HepG2 (cell line): ENCODE data around the gene NOP14. TPM values are rescaled to one million over a fixed set of nuclear protein-coding genes. Genes with fewer than 3 reads are reported as not detected.

Experiments
- HOXA5 ChIP-seq: sonication (generic); formaldehyde crosslinking; IDR thresholded peaks from 2 replicates; pipeline ENCODE4 v1.4.0; 2020; ENCODE audit warnings: missing genetic modification reagents
- JUNB ChIP-seq: sonication (generic); formaldehyde crosslinking; IDR thresholded peaks from 2 replicates; pipeline ENCODE4 v1.8.0; 2022; ENCODE audit warnings: missing genetic modification reagents, mild to moderate bottlenecking, borderline replicate concordance
- KDM6A ChIP-seq: IDR thresholded peaks from 2 replicates; pipeline ENCODE4 v1.6.1; 2016; ENCODE audit warnings: low read depth
- PHB2 ChIP-seq: fragments of 450-650 bp; IDR thresholded peaks from 2 replicates; pipeline ENCODE4 v1.6.1; 2018; ENCODE audit not compliant: partially characterized antibody
- ZKSCAN1 ChIP-seq: fragments of 150-350 bp; IDR thresholded peaks from 2 replicates; pipeline ENCODE4 v1.6.1; 2014; ENCODE audit warnings: low read length
- ZNF138 ChIP-seq: sonication (generic); formaldehyde crosslinking; IDR thresholded peaks from 2 replicates; pipeline ENCODE4 v1.5.0; 2020; ENCODE audit warnings: mild to moderate bottlenecking, low read depth, missing genetic modification reagents
- ZNF891 ChIP-seq: sonication (generic); formaldehyde crosslinking; IDR thresholded peaks from 2 replicates; pipeline ENCODE4 v1.5.0; 2020; ENCODE audit warnings: mild to moderate bottlenecking, missing genetic modification reagents
- polyA plus RNA-seq, 8 experiments: library from polyadenylated mRNA; depleted of rRNA in 3 of 8; stranded (reverse) in 7 of 8; unstranded in 1 of 8; fragments of >200 nt; fragmentation: Illumina TruSeq in 4 of 8; extraction: Trizol in 4 of 8; gene quantifications; 2 replicates each; pipeline versions ENCODE4 v1.2.1 to v1.2.3, GENCODE V29; 2011 to 2016; ENCODE audit warnings: low read depth in 4 of 8, missing spikeins in 1 of 8, mixed read lengths in 1 of 8; ENCODE audit not compliant: insufficient read depth in 1 of 8
- total RNA-seq, 5 experiments: library from RNA; depleted of rRNA; stranded (reverse); fragments of >200 nt; fragmentation: Illumina TruSeq; extraction: Trizol; gene quantifications; 2 replicates each; pipeline ENCODE4 v1.2.3, GENCODE V29; 2016; ENCODE audit warnings: low read depth in 1 of 5
- TF ChIP-seq, protein P1 (sequence below): IDR thresholded peaks from 2 replicates; pipeline ENCODE4 v1.6.1; 2016; ENCODE audit warnings: low read depth, missing genetic modification reagents, missing compliant biosample characterization
- TF ChIP-seq, protein P2 (sequence below): sonication (generic); formaldehyde crosslinking; IDR thresholded peaks from 2 replicates; pipeline ENCODE4 v1.8.1; 2022; ENCODE audit warnings: low read depth, mild to moderate bottlenecking, missing genetic modification reagents
- TF ChIP-seq, protein P3 (sequence below): sonication (generic); formaldehyde crosslinking; IDR thresholded peaks from 2 replicates; pipeline ENCODE4 v1.4.0; 2020; ENCODE audit warnings: missing genetic modification reagents, mild to moderate bottlenecking, borderline replicate concordance
- TF ChIP-seq, protein P4 (sequence below): IDR thresholded peaks from 2 replicates; pipeline ENCODE4 v1.6.1; 2018; ENCODE audit warnings: missing genetic modification reagents
- TF ChIP-seq, protein P5 (sequence below): sonication (generic); formaldehyde crosslinking; IDR thresholded peaks from 2 replicates; pipeline ENCODE4 v1.5.1; 2020; ENCODE audit warnings: mild to moderate bottlenecking, moderate library complexity, missing genetic modification reagents
- TF ChIP-seq, protein P6 (sequence below): sonication (generic); formaldehyde crosslinking; IDR thresholded peaks from 2 replicates; pipeline ENCODE4 v1.4.0; 2020; ENCODE audit warnings: mild to moderate bottlenecking, missing genetic modification reagents

Gene NOP14
- total and polyA plus RNA-seq, 2 of the 13 experiments (the other 11 are each of a cell fraction or from before 2014, with no cell fraction given): 6.9 to 47.9 TPM

DNA sequence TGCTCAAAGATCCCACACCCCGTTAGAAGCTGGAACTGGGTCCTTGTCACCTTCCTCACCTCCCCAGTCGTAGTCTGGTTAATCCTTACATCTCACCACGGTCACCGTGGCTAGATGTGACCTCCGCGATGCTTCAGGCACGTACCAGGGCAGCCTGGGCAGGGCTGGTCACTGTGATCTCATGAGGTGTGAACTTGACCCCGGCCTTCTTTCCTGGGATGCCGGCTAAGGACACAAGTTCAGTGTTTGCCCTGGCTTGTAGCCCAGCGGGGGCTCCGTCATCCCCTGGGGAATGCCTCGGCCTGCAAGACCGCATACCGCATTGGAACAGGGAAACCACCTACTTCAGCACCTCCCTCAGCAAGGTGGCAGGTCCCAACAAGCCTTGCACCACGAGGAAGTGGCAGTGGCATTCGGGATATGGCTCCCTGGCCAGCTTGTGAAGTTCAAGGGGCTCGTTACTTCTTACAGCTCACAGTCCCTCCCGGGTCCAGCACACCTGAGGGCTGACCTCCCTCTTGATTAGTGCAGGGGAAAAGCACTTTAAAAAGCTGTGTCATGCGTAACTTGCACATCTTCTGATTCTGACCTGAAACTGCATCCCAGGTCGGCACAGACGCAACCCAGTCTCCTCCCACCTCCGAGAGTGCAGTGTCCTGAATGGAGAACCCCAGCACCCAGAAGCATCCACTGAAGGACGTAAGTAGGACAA, 25.9 kb downstream of the NOP14 start (continued):
- TF ChIP-seq, protein P1, sequence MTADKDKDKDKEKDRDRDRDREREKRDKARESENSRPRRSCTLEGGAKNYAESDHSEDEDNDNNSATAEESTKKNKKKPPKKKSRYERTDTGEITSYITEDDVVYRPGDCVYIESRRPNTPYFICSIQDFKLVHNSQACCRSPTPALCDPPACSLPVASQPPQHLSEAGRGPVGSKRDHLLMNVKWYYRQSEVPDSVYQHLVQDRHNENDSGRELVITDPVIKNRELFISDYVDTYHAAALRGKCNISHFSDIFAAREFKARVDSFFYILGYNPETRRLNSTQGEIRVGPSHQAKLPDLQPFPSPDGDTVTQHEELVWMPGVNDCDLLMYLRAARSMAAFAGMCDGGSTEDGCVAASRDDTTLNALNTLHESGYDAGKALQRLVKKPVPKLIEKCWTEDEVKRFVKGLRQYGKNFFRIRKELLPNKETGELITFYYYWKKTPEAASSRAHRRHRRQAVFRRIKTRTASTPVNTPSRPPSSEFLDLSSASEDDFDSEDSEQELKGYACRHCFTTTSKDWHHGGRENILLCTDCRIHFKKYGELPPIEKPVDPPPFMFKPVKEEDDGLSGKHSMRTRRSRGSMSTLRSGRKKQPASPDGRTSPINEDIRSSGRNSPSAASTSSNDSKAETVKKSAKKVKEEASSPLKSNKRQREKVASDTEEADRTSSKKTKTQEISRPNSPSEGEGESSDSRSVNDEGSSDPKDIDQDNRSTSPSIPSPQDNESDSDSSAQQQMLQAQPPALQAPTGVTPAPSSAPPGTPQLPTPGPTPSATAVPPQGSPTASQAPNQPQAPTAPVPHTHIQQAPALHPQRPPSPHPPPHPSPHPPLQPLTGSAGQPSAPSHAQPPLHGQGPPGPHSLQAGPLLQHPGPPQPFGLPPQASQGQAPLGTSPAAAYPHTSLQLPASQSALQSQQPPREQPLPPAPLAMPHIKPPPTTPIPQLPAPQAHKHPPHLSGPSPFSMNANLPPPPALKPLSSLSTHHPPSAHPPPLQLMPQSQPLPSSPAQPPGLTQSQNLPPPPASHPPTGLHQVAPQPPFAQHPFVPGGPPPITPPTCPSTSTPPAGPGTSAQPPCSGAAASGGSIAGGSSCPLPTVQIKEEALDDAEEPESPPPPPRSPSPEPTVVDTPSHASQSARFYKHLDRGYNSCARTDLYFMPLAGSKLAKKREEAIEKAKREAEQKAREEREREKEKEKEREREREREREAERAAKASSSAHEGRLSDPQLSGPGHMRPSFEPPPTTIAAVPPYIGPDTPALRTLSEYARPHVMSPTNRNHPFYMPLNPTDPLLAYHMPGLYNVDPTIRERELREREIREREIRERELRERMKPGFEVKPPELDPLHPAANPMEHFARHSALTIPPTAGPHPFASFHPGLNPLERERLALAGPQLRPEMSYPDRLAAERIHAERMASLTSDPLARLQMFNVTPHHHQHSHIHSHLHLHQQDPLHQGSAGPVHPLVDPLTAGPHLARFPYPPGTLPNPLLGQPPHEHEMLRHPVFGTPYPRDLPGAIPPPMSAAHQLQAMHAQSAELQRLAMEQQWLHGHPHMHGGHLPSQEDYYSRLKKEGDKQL (CRISPR knock-in tag): peak; percentile 78; the same call in 1 of the 2 replicates
- TF ChIP-seq, protein P2, sequence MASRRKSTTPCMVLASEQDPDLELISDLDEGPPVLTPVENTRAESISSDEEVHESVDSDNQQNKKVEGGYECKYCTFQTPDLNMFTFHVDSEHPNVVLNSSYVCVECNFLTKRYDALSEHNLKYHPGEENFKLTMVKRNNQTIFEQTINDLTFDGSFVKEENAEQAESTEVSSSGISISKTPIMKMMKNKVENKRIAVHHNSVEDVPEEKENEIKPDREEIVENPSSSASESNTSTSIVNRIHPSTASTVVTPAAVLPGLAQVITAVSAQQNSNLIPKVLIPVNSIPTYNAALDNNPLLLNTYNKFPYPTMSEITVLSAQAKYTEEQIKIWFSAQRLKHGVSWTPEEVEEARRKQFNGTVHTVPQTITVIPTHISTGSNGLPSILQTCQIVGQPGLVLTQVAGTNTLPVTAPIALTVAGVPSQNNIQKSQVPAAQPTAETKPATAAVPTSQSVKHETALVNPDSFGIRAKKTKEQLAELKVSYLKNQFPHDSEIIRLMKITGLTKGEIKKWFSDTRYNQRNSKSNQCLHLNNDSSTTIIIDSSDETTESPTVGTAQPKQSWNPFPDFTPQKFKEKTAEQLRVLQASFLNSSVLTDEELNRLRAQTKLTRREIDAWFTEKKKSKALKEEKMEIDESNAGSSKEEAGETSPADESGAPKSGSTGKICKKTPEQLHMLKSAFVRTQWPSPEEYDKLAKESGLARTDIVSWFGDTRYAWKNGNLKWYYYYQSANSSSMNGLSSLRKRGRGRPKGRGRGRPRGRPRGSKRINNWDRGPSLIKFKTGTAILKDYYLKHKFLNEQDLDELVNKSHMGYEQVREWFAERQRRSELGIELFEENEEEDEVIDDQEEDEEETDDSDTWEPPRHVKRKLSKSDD (CRISPR knock-in tag): 0 out of 2 replicates have a peak, but pooled peaks have one; percentile 36
- TF ChIP-seq ZKSCAN1 (peak; percentile 71; the same call in 1 of the 2 replicates), JUNB (CRISPR knock-in tag) (peak; percentile 48; the same call in 1 of the 2 replicates), ZNF891 (CRISPR knock-in tag) (no peak), KDM6A (no peak), HOXA5 (no peak), PHB2 (no peak), ZNF138 (no peak)
- TF ChIP-seq, protein P3, sequence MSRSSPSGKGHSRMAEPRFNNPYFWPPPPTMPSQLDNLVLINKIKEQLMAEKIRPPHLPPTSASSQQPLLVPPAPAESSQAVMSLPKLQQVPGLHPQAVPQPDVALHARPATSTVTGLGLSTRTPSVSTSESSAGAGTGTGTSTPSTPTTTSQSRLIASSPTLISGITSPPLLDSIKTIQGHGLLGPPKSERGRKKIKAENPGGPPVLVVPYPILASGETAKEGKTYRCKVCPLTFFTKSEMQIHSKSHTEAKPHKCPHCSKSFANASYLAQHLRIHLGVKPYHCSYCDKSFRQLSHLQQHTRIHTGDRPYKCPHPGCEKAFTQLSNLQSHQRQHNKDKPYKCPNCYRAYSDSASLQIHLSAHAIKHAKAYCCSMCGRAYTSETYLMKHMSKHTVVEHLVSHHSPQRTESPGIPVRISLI (CRISPR knock-in tag): no peak; the same call in 1 of the 2 replicates
- TF ChIP-seq, protein P4, sequence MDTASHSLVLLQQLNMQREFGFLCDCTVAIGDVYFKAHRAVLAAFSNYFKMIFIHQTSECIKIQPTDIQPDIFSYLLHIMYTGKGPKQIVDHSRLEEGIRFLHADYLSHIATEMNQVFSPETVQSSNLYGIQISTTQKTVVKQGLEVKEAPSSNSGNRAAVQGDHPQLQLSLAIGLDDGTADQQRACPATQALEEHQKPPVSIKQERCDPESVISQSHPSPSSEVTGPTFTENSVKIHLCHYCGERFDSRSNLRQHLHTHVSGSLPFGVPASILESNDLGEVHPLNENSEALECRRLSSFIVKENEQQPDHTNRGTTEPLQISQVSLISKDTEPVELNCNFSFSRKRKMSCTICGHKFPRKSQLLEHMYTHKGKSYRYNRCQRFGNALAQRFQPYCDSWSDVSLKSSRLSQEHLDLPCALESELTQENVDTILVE (CRISPR knock-in tag): no peak
- TF ChIP-seq, protein P5, sequence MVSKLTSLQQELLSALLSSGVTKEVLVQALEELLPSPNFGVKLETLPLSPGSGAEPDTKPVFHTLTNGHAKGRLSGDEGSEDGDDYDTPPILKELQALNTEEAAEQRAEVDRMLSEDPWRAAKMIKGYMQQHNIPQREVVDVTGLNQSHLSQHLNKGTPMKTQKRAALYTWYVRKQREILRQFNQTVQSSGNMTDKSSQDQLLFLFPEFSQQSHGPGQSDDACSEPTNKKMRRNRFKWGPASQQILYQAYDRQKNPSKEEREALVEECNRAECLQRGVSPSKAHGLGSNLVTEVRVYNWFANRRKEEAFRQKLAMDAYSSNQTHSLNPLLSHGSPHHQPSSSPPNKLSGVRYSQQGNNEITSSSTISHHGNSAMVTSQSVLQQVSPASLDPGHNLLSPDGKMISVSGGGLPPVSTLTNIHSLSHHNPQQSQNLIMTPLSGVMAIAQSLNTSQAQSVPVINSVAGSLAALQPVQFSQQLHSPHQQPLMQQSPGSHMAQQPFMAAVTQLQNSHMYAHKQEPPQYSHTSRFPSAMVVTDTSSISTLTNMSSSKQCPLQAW (CRISPR knock-in tag): peak; percentile 92
- TF ChIP-seq, protein P6, sequence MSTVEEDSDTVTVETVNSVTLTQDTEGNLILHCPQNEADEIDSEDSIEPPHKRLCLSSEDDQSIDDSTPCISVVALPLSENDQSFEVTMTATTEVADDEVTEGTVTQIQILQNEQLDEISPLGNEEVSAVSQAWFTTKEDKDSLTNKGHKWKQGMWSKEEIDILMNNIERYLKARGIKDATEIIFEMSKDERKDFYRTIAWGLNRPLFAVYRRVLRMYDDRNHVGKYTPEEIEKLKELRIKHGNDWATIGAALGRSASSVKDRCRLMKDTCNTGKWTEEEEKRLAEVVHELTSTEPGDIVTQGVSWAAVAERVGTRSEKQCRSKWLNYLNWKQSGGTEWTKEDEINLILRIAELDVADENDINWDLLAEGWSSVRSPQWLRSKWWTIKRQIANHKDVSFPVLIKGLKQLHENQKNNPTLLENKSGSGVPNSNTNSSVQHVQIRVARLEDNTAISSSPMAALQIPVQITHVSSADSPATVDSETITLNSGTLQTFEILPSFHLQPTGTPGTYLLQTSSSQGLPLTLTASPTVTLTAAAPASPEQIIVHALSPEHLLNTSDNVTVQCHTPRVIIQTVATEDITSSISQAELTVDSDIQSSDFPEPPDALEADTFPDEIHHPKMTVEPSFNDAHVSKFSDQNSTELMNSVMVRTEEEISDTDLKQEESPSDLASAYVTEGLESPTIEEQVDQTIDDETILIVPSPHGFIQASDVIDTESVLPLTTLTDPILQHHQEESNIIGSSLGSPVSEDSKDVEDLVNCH (CRISPR knock-in tag): no peak
